ENCODE data around the gene AIFM3.

The AIFM3 gene

DNA sequence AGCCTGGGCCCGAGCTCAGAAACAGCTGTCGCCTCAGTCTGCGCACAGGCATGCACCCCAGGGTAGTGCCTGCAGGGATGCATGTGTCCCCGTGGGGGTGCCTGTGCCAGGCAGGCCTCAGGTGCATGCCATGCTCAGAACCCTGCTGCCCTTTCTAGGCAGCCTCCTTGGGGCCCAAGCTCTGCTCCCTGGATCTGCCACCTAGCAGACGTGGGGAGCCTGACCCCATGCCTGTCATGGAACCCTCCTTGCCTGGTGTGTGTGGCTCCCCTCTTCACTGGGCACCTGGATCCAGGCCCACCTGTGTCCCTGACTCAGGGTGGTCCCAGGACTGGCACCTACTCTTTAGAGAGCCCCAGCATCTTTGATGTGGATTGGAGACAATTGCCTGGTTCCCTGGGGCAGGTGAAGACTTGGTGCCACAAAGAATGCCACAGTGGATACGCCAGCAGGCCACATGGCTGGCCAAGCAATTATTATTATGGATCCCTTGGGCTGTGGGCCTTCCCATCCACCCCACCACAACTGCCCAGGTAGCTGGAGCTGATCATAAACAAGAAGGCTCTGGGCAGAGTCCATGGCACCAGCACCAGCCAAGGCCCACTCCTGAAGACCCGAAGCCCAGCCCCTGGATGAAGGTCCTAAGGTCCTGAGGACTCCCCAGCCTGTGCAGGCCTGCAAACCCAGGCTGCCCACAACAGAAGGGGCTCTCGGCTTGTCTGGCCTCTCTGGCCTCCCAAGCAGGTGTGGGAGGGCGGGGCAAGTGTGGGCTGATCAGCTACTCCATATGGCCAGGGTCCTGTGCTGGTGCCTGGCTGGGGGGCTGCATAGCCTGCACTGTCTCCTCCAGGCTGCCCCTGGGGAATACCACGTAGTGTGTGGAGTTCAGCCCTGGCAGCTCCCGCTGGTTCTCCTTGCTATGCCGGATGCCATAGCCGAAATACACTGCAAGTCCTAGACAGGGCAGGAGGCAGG, 61.5 kb downstream of the AIFM3 start:
- DNase-seq (ENCODE audit: low read depth), result no peak

DNA sequence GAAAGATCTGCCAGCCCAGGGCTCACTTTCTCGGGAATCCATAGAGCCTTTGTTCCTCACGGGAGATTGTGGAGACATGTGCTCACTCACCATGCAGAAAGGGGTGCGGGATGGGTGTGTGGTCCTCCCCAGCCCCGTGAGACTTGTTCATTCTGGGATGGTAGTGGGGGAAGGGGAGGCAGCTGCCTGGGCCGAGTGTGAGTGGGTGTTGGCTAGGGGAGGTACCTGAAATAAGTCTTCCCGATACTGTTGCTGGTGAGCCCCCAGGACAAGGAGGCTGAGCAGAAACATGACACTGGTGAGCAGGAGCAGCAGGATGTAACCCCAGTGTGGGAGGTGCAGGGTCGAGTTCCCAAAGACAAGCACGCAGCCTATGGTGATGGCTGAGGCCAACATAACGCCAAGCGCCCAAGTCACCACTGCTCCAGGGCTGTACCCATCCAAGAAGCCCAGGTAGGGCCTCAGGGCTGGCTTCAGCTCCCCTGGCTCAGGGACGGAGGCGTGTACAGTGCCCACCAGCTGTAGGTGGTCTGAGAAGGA, 62.5 kb downstream of the AIFM3 start:
- DNase-seq (ENCODE audit: low read depth), result no peak

DNA sequence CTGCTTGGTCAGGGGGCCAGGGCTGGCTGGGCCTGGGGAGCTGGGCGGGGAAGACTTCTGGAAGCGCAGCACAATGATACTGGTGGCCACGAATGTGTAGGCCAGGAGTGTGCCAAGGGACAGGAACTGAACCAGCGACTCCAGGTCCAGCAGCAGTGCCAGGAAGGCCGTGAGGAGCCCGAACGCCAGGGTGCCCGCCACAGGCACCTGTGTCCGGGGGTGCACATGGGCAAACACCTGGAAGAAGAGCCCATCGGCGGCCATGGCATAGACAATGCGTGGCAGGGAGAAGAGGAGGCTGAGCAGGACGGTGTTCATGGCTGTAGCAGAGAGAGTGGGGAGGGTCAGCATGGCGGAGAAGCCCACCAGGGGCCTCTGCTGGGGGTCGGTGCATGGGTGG, 63.0 kb downstream of the AIFM3 start:
- no peak for DNase-seq (ENCODE audit: low read depth)

All from ELR (cell line).